IMR-90 (cell line): ENCODE results near the gene OGDHL. TPM values are rescaled to one million over a fixed set of nuclear protein-coding genes. Genes with fewer than 3 reads are reported as not detected.

Source experiments
- ATAC-seq: fragments of 200-7000 bp; cut with Tn5 transposase; 2 replicates; pipeline ENCODE4 v1.9.1; 2020; ENCODE audit warnings: low read depth, mild to moderate bottlenecking, moderate library complexity
- BruUV-seq: library from RNA; stranded (reverse); fragments of 400-500 nt; replicated peaks from 2 replicates; lab custom pipeline; 2021; lab: Mats Ljungman, UMichigan
- CTCF ChIA-PET: fragments of 300-600 bp; formaldehyde crosslinking; extraction: SDS; loops from one replicate; lab custom pipeline; 2021; ENCODE audit warnings: antibody characterized with exemption; lab: Yijun Ruan, JAX
- POLR2A ChIA-PET: fragments of 300-600 bp; sonication (Branson Sonifier 250); formaldehyde crosslinking; loops from one replicate; lab custom pipeline; 2022; ENCODE audit warnings: antibody characterized with exemption; ENCODE audit not compliant: unreplicated experiment; lab: Charles Lee
- DNase-seq: peaks from one replicate; pipeline ENCODE4 v3.0.0; 2013
- H2AFZ ChIP-seq: replicated peaks from 2 replicates; pipeline ENCODE3; 2013; ENCODE audit warnings: low read length, mild to moderate bottlenecking; ENCODE audit not compliant: poor library complexity
- H2AK5ac ChIP-seq: 2 replicates; pipeline ENCODE4 v1.6.1; 2013; ENCODE audit warnings: low read depth, low read length, inconsistent platforms
- H2AK9ac ChIP-seq: replicated peaks from 2 replicates; pipeline ENCODE3; 2013; ENCODE audit warnings: mild to moderate bottlenecking, low read depth, low read length, moderate library complexity; ENCODE audit not compliant: poor library complexity
- H2BK120ac ChIP-seq: 2 replicates; pipeline ENCODE4 v1.6.1; 2013; ENCODE audit warnings: low read depth, low read length, inconsistent platforms
- H2BK15ac ChIP-seq: 3 replicates; pipeline ENCODE4 v1.6.1; 2013; ENCODE audit warnings: low read depth, low read length, inconsistent platforms
- H2BK20ac ChIP-seq: 2 replicates; pipeline ENCODE4 v1.6.1; 2013; ENCODE audit warnings: low read depth, mild to moderate bottlenecking, inconsistent platforms, low read length, moderate library complexity
- H2BK5ac ChIP-seq: 2 replicates; pipeline ENCODE4 v1.6.1; 2013; ENCODE audit warnings: mild to moderate bottlenecking, low read depth, low read length, inconsistent platforms; ENCODE audit not compliant: poor library complexity, severe bottlenecking
- H3K14ac ChIP-seq: replicated peaks from 2 replicates; pipeline ENCODE4 v1.6.1; 2013; ENCODE audit warnings: low read depth, low read length, inconsistent platforms
- H3K18ac ChIP-seq: 2 replicates; pipeline ENCODE4 v1.6.1; 2013; ENCODE audit warnings: low read depth, low read length, control low read depth
- H3K23ac ChIP-seq: 2 replicates; pipeline ENCODE4 v1.6.1; 2013; ENCODE audit warnings: low read depth, low read length, inconsistent platforms
- H3K27ac ChIP-seq: 2 replicates; pipeline ENCODE4 v1.5.1; 2013; ENCODE audit warnings: mild to moderate bottlenecking, control low read depth, low read length; ENCODE audit not compliant: insufficient read depth
- H3K27me3 ChIP-seq: 2 replicates; pipeline ENCODE4 v1.6.1; 2013; ENCODE audit warnings: low read length; ENCODE audit not compliant: control insufficient read depth, insufficient read depth
- H3K36me3 ChIP-seq: 2 replicates; pipeline ENCODE4 v1.6.1; 2013; ENCODE audit warnings: low read length, mixed read lengths; ENCODE audit not compliant: control insufficient read depth, insufficient read depth
- H3K4ac ChIP-seq: 2 replicates; pipeline ENCODE4 v1.6.1; 2013; ENCODE audit warnings: low read depth, low read length, inconsistent platforms
- H3K4me1 ChIP-seq: 2 replicates; pipeline ENCODE4 v1.6.1; 2013; ENCODE audit warnings: low read length, mixed read lengths; ENCODE audit not compliant: control insufficient read depth, insufficient read depth
- H3K4me2 ChIP-seq: 2 replicates; pipeline ENCODE4 v1.6.1; 2013; ENCODE audit warnings: low read depth, mild to moderate bottlenecking, control low read depth, low read length, moderate library complexity
- H3K4me3 ChIP-seq: 2 replicates; pipeline ENCODE4 v1.5.1; 2013; ENCODE audit warnings: low read depth, mild to moderate bottlenecking, control low read depth, low read length, moderate library complexity; ENCODE audit not compliant: insufficient read depth
- H3K56ac ChIP-seq: 2 replicates; pipeline ENCODE4 v1.6.1; 2013; ENCODE audit warnings: low read length, inconsistent platforms; ENCODE audit not compliant: insufficient read depth; ENCODE audit errors: extremely low read depth
- H3K79me1 ChIP-seq, 2 experiments: 2 replicates each; pipeline ENCODE4 v1.6.1; 2013; ENCODE audit warnings: low read length in 2 of 2, inconsistent platforms in 1 of 2, low read depth in 1 of 2
- H3K9ac ChIP-seq: 2 replicates; pipeline ENCODE4 v1.6.1; 2013; ENCODE audit warnings: low read depth, low read length, control low read depth
- H3K9me1 ChIP-seq: 2 replicates; pipeline ENCODE4 v1.6.1; 2013; ENCODE audit warnings: low read length, inconsistent platforms; ENCODE audit not compliant: insufficient read depth
- H3K9me3 ChIP-seq: 2 replicates; pipeline ENCODE4 v1.6.1; 2013; ENCODE audit warnings: low read length; ENCODE audit not compliant: control insufficient read depth, insufficient read depth
- H4K20me1 ChIP-seq: 2 replicates; pipeline ENCODE4 v1.6.1; 2013; ENCODE audit warnings: low read length, inconsistent platforms; ENCODE audit not compliant: insufficient read depth
- H4K5ac ChIP-seq: 2 replicates; pipeline ENCODE4 v1.6.1; 2013; ENCODE audit warnings: mild to moderate bottlenecking, low read depth, low read length, control low read depth
- H4K8ac ChIP-seq, 2 experiments: 2 replicates each; pipeline ENCODE4 v1.6.1; 2013; ENCODE audit warnings: low read depth in 2 of 2, low read length in 2 of 2, control low read depth in 1 of 2, inconsistent platforms in 1 of 2
- H4K91ac ChIP-seq: 2 replicates; pipeline ENCODE4 v1.6.1; 2013; ENCODE audit warnings: low read depth, low read length, inconsistent platforms; ENCODE audit not compliant: insufficient read depth
- BHLHE40 ChIP-seq: fragments of 150-350 bp; IDR thresholded peaks from 2 replicates; pipeline ENCODE4 v1.6.1; 2016; ENCODE audit warnings: mild to moderate bottlenecking, low read depth, low read length
- CEBPB ChIP-seq: IDR thresholded peaks from 2 replicates; pipeline ENCODE4 v1.6.1; 2012; ENCODE audit warnings: low read depth, low read length, improper control_type of control experiment
- CHD1 ChIP-seq: IDR thresholded peaks from 2 replicates; pipeline ENCODE4 v1.6.1; 2012; ENCODE audit warnings: low read depth, low read length, improper control_type of control experiment
- FOS ChIP-seq: fragments of 150-350 bp; IDR thresholded peaks from 2 replicates; pipeline ENCODE4 v1.6.1; 2016; ENCODE audit warnings: low read depth, low read length
- MAFK ChIP-seq: IDR thresholded peaks from 2 replicates; pipeline ENCODE4 v1.6.1; 2012; ENCODE audit warnings: low read depth, low read length, improper control_type of control experiment
- MAZ ChIP-seq: IDR thresholded peaks from 2 replicates; pipeline ENCODE4 v1.6.1; 2012; ENCODE audit warnings: low read depth, mild to moderate bottlenecking, low read length, improper control_type of control experiment, moderate library complexity, borderline replicate concordance
- MXI1 ChIP-seq: IDR thresholded peaks from 2 replicates; pipeline ENCODE4 v1.6.1; 2012; ENCODE audit warnings: low read depth, mild to moderate bottlenecking, low read length, moderate library complexity, borderline replicate concordance
- NFE2L2 ChIP-seq: fragments of 150-350 bp; IDR thresholded peaks from 2 replicates; pipeline ENCODE4 v1.6.1; 2016; ENCODE audit warnings: low read depth, mild to moderate bottlenecking, low read length
- POLR2A ChIP-seq: IDR thresholded peaks from 2 replicates; pipeline ENCODE4 v1.6.1; 2012; ENCODE audit warnings: mild to moderate bottlenecking, low read depth, low read length
- RAD21 ChIP-seq: IDR thresholded peaks from 2 replicates; pipeline ENCODE4 v1.6.1; 2012; ENCODE audit warnings: low read length, improper control_type of control experiment
- RCOR1 ChIP-seq: IDR thresholded peaks from 2 replicates; pipeline ENCODE4 v1.6.1; 2012; ENCODE audit warnings: mild to moderate bottlenecking, low read length, improper control_type of control experiment; ENCODE audit not compliant: insufficient replicate concordance
- RFX5 ChIP-seq: IDR thresholded peaks from 2 replicates; pipeline ENCODE4 v1.8.0; 2012; ENCODE audit warnings: low read depth, mild to moderate bottlenecking, low read length, moderate library complexity
- SMC3 ChIP-seq: fragments of 150-350 bp; IDR thresholded peaks from 2 replicates; pipeline ENCODE4 v1.6.1; 2016; ENCODE audit warnings: low read depth, mild to moderate bottlenecking, antibody characterized with exemption, low read length, moderate library complexity
- WGBS, 2 experiments: methylation state at CpG; one replicate each; pipeline versions ENCODE4 v1.1.5 to v1.1.7; 2013; ENCODE audit warnings: missing lambda C conversion rate in 2 of 2; ENCODE audit not compliant: insufficient read length in 1 of 2; ENCODE audit errors: extremely low coverage in 2 of 2; 5-methylcytosine and 5-hydroxymethylcytosine counted together
- dilution Hi-C: fragments of 300-500 bp; cut with HindIII; formaldehyde crosslinking; loops from one replicate; pipeline ENCODE4 v1.14.3; 2018; ENCODE audit warnings: low sequenced_read_pairs; ENCODE audit not compliant: unreplicated experiment
- in situ Hi-C: fragments of 300-500 bp; cut with MboI; formaldehyde crosslinking; loops from 3 replicates; pipeline ENCODE4 v1.14.3; 2019; ENCODE audit warnings: low sequenced_read_pairs, inconsistent platforms, mixed read lengths
- intact Hi-C: fragments of 100-400 bp; cut with micrococcal nuclease; formaldehyde crosslinking; loops from 2 replicates; pipeline ENCODE4 v1.10.0; 2022
- polyA plus RNA-seq, 3 experiments: library from polyadenylated mRNA; depleted of rRNA; stranded (reverse); fragments of >200 nt; gene quantifications; 2 replicates each; pipeline ENCODE4 v1.2.3, GENCODE V29; 2012; ENCODE audit warnings: low replicate concordance in 1 of 3
- total RNA-seq: library from RNA; depleted of rRNA; stranded (reverse); fragments of >200 nt; gene quantifications from 2 replicates; pipeline ENCODE4 v1.2.3, GENCODE V29; 2012
- TF ChIP-seq, protein P1 (sequence below): conservative IDR thresholded peaks from 2 replicates; pipeline ENCODE4 v1.5.1; 2012; ENCODE audit warnings: mild to moderate bottlenecking, low read depth, low read length, improper control_type of control experiment
- TF ChIP-seq, protein P2 (sequence below): fragments of 150-350 bp; IDR thresholded peaks from 2 replicates; pipeline ENCODE4 v1.6.1; 2017; ENCODE audit warnings: mild to moderate bottlenecking, antibody characterized with exemption, low read length, low read depth
- TF ChIP-seq, protein P3 (sequence below): fragments of 150-350 bp; IDR thresholded peaks from 2 replicates; pipeline ENCODE4 v1.6.1; 2016; ENCODE audit warnings: low read depth, mild to moderate bottlenecking, low read length, moderate library complexity, borderline replicate concordance

OGDHL gene
- total and polyA plus RNA-seq, 2 of the 4 experiments (the other 2 are of a cell fraction), result 0.18 to 0.27 TPM

DNA sequence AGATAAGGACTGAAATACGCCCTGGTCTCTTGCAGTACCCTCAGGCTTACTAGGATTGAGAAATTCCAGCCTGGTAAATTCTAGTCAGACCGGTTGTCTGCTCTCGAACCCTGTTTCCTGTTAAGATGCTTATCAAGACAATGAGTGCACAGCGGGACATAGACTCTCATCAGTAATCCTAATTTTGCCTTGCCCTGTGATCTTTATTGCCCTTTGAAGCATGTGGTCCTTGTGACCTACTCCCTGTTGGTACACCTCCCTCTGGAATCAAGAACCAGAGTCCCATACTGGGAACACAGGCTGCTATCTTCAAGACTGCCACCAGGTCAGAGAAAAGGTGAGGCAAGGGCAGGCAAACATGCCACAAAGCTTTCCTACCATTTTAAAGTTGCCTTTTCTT lies 75.5 kb downstream of the OGDHL start:
- Histone ChIP-seq H3K4me2 (no peak overlapping the region), H3K9me1 (no peaks in the 10 kb centered on the region), H3K9ac (no peak overlapping the region), H3K9me3 (peaks cover 3% of the 10 kb centered on the region; the same call in 1 of the 2 replicates), H4K8ac (no peak overlapping the region), H2BK120ac (no peak overlapping the region), H3K4me3 (no peak overlapping the region), H2BK20ac (no peak overlapping the region), H2AK5ac (no peak overlapping the region), H2BK15ac (no peak overlapping the region), H3K27ac (no peak overlapping the region), H3K79me1 (no peaks in the 10 kb centered on the region), H3K56ac (no peak overlapping the region), H3K4me1 (no peaks in the 10 kb centered on the region), H3K36me3 (no peaks in the 10 kb centered on the region), H3K14ac (no peak overlapping the region), H4K5ac (no peak overlapping the region), H2AK9ac (no peak overlapping the region), H3K4ac (no peak overlapping the region), H4K91ac (no peak overlapping the region), H3K18ac (no peak overlapping the region), H4K20me1 (no peaks in the 10 kb centered on the region), H2AFZ (no peak overlapping the region), H2BK5ac (no peak overlapping the region), H3K23ac (no peak overlapping the region), H3K27me3 (peaks cover 35% of the 10 kb centered on the region)
- BruUV-seq, result no TSS peak
- WGBS, 2 experiments, result 35% methylated on average over 2 of the region's 4 CpGs; no CpG with 5 or more reads in 1 of the 2 experiments
- in situ Hi-C loops, result no loop called here
- ATAC-seq (no peak), DNase-seq (no peak)
- intact Hi-C loops, result no loop called here
- CTCF ChIA-PET, result no interaction called here
- TF ChIP-seq FOS (no peak), CEBPB (no peak), NFE2L2 (no peak), SMC3 (no peak), MAZ (no peak), MXI1 (no peak), MAFK (no peak), RCOR1 (no peak), CHD1 (no peak), RFX5 (no peak), BHLHE40 (no peak), POLR2A (no peak), RAD21 (no peak)
- TF ChIP-seq, protein P1, sequence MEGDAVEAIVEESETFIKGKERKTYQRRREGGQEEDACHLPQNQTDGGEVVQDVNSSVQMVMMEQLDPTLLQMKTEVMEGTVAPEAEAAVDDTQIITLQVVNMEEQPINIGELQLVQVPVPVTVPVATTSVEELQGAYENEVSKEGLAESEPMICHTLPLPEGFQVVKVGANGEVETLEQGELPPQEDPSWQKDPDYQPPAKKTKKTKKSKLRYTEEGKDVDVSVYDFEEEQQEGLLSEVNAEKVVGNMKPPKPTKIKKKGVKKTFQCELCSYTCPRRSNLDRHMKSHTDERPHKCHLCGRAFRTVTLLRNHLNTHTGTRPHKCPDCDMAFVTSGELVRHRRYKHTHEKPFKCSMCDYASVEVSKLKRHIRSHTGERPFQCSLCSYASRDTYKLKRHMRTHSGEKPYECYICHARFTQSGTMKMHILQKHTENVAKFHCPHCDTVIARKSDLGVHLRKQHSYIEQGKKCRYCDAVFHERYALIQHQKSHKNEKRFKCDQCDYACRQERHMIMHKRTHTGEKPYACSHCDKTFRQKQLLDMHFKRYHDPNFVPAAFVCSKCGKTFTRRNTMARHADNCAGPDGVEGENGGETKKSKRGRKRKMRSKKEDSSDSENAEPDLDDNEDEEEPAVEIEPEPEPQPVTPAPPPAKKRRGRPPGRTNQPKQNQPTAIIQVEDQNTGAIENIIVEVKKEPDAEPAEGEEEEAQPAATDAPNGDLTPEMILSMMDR, result no peak
- TF ChIP-seq, protein P2, sequence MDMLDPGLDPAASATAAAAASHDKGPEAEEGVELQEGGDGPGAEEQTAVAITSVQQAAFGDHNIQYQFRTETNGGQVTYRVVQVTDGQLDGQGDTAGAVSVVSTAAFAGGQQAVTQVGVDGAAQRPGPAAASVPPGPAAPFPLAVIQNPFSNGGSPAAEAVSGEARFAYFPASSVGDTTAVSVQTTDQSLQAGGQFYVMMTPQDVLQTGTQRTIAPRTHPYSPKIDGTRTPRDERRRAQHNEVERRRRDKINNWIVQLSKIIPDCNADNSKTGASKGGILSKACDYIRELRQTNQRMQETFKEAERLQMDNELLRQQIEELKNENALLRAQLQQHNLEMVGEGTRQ, result no peak
- TF ChIP-seq, protein P3, sequence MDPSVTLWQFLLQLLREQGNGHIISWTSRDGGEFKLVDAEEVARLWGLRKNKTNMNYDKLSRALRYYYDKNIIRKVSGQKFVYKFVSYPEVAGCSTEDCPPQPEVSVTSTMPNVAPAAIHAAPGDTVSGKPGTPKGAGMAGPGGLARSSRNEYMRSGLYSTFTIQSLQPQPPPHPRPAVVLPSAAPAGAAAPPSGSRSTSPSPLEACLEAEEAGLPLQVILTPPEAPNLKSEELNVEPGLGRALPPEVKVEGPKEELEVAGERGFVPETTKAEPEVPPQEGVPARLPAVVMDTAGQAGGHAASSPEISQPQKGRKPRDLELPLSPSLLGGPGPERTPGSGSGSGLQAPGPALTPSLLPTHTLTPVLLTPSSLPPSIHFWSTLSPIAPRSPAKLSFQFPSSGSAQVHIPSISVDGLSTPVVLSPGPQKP, result no peak
- dilution Hi-C loops, result no loop called here
- POLR2A ChIA-PET, result no interaction called here
